Body of pancreas (tissue), 4 donors: ENCODE measurements around the gene STX2.

ENCODE experiments used
- POLR2A ChIP-seq, 3 donors: fragments of 450-650 bp; IDR thresholded peaks; one replicate each; pipeline ENCODE4 v1.6.1; 2016; ENCODE audit warnings: antibody characterized with exemption in 3 of 3, mild to moderate bottlenecking in 2 of 3
- TF ChIP-seq, protein P1 (sequence below), 7 experiments: fragments of 450-650 bp in 4 of 7; fragments of 200-600 bp in 3 of 7; sonication (generic) in 3 of 7; IDR thresholded peaks; one replicate each; pipeline ENCODE4 v1.5.1; 2016 to 2019; ENCODE audit warnings: antibody characterized with exemption in 7 of 7

DNA sequence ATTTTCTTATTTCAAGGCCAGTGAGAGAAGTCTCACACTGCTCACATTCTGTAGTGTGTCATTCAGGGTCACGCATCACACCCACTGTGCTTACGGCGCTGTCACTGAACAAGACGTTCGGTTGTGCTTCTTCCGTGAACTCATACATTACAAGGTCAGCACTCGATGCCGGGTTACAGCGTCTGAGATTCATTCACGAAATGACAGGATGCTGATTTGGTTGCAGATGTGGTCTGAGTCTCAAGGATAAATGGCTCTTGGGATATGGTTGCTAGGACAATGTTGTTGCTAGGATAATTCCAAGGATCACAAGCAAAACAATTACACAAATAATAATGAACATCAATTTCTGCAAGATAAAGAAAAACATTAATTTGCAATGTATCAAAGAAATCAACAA, 47.4 kb downstream of the STX2 start:
- TF ChIP-seq, protein P1, sequence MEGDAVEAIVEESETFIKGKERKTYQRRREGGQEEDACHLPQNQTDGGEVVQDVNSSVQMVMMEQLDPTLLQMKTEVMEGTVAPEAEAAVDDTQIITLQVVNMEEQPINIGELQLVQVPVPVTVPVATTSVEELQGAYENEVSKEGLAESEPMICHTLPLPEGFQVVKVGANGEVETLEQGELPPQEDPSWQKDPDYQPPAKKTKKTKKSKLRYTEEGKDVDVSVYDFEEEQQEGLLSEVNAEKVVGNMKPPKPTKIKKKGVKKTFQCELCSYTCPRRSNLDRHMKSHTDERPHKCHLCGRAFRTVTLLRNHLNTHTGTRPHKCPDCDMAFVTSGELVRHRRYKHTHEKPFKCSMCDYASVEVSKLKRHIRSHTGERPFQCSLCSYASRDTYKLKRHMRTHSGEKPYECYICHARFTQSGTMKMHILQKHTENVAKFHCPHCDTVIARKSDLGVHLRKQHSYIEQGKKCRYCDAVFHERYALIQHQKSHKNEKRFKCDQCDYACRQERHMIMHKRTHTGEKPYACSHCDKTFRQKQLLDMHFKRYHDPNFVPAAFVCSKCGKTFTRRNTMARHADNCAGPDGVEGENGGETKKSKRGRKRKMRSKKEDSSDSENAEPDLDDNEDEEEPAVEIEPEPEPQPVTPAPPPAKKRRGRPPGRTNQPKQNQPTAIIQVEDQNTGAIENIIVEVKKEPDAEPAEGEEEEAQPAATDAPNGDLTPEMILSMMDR (IDR thresholded peaks at IDR 0.05), result no peak
- no peak for TF ChIP-seq POLR2A (IDR thresholded peaks at IDR 0.05)
